HG03135 (cell line): ENCODE measurements around the gene BAG3.

Source experiments
- ATAC-seq: cut with Tn5 transposase; IDR thresholded peaks from one replicate; pipeline ENCODE4 v1.9.1; 2021; ENCODE audit warnings: mild to moderate bottlenecking, moderate library complexity; ENCODE audit not compliant: unreplicated experiment

BAG3 gene

DNA sequence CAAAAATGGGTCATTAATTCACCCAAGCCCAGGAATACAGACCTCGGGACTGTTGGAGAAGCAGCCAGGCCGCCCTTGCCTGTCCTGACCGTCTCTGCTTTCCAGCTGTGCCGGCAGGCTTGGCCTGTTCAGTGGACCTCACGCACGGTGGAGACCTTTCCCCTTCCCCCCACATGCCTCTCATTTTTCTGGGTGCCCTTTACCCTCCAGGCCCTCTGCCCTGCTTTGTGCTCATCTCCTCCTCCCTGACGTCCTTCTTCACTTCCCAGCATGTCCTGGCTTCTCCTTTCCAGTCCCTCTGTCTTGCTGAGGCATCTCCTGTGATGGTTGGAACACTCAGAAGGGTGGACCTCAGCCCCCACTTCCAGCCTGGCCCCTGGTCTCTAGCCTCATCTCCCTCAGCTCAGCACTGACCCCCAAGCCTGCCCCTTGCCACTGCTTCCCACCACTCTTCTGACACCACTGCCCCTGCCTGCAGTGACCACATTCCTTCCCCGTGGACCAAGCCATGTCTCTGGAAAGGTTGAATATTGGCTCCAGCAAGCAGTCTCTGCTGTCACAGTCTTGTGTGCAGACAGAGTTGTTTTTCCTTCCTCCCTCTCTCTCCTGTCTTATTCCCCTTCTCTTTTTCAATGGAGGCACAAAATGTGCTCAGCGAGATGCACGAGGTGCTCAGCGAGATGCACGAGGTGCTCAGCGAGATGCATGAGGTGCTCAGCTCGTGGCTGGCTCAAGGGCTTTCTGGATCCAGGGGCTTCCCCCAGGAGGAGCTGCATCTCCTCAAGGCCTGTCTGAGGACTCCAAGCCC is 14.9 kb downstream of the BAG3 start:
- no peak for ATAC-seq

DNA sequence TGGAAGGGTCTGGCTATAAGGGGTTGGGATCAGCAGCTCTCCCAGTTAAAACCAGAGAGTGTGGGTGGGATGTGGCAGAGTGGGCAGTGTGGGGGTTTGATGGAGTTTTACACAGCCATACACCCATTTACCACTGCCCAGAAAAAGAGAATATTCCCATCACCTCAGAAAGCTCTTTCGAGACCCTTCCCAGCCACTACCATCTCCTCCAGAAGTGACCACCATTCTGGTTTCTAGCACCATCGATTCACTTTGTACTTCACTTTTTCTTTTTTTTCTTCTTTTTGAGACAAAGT is 15.5 kb downstream of the BAG3 start:
- ATAC-seq: no peak

DNA sequence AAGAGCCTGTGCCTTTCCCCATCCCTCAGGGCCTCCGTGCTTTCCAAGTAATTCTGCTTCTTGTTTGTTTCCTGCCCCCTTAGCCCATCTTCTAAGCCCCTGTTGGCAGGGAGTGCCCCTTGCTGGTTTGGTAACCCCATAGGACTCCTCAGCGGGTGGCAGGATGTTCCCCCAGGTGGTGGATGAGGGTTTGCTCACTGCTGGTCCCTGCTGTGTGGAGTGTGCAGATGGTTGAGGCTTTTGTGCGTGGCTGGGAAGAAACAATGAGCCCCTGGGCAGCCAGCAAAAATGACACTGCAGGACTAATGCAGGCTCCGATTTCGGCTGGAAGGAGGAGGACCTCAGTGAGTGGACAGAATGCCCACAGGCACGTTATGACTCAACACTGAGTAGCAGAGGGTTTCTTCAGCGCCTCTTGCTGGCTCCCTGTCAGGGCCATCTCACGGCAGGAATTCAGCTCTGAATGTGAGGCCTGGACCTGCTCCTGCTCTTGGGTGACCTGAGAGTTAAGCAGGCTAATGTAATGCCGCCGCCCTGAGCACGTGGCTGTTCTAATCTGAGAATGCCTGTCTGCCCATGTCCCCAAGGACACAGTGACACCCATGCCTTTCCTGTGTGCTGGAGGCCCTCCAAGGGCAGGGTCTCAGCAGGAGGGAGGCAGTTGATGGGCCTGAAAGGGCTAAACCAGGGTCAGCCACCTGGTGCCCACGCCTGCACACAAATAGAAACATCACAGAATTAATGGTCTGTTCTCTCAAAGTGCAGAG is 16.6 kb downstream of the BAG3 start:
- no peak for ATAC-seq

DNA sequence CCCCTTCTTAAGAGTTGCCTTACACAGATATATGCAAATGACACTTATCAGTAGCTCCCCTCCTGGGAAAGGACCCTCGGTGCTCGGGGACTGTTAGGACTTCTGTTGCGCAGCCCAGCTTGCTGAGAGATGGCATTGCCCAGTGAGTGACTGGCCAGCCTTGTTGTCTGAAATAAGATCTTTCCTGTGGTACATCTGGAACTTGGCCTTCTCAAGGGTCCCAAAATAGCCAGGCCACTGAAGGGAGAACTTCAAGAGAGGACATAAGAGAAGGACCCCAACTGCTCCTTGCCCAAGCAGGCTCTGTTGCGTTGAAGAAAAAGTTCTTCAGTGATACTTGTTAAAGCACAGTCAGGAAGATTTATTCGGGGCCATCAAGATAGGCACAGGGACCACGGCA is 17.3 kb downstream of the BAG3 start:
- no peak for ATAC-seq

DNA sequence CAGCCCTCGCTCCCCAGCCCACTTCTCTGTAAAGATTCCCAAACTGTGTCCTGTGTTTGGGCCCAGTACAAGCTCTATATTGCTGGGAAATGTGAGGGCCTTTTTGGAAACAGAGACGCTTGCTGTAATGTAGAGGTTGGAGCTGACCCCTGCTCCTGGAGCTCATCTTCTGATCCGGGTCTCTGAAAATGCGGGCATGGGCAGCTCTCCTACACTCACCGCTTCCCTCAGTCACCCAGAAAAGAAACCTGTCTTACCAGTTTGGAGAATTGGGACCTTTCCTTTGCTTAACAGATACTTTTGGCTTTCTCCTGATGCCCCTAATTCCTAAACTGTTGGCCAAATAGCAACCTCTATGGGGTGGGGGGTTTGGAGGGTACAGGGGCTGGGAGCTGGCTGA is 18.2 kb downstream of the BAG3 start:
- ATAC-seq: no peak

DNA sequence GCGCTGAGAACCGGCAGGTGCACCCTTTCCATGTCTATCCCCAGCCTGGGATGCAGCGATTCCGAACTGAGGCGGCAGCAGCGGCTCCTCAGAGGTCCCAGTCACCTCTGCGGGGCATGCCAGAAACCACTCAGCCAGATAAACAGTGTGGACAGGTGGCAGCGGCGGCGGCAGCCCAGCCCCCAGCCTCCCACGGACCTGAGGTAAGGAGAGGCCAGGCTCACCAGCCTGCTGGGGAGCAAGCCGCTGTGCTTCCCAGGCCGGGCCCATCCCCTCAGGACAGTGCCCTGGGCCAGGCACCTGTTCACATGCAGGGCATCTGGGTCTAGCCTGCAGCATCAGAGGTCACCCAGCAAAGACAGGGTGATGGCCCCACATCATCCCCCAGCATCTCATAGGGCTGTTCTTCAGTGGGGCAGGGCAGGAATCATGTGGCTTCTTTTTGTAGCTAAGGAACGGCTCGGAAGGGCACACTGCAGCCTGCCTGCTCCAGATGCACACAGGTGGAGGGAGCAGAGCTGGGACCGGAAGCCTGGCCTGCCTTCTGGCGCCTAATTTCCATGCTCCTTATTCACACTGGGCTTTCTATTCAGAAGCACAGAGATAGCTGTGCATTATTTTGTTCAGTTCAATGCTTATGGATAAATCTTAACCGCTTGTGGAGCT is 18.9 kb downstream of the BAG3 start:
- no peak for ATAC-seq

DNA sequence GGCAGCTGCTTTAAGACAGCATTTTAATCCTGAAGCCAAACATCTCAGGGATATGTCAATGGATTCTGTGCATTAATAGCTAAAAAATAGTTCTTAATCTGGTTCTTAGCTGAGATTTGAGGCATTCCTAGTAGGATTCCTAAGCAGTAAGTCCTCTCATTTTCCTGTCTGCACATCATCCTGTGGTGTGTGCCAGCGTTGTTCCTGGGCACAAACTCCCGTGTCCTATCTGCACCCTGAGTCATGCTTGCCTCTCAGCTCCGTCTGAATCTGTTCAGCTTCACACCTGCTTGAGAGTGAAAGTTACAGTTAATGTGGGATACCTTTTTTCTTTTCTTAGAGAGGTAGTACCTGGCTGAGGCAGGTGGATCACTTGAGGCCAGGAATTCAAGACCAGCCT is 19.5 kb downstream of the BAG3 start:
- no peak for ATAC-seq

DNA sequence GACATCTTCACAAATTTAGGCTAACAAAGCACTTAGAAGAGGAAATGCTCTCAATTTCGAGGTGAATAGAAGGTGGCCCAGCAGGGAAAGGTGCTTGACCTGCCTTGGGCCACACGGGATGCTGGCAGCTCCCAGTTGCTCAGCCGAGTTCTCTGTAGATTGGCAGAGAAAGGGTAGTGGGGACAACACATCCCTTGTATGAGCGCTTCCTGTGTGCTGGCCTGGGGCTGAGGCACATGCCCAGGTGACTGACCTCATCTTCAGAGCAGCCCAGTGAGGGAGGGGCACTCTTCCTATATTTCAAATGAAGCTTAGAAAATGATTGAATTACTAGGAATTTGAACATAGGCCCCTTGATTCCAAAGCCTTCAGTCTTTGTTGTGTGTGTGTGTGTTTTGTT is 20.2 kb downstream of the BAG3 start:
- no peak for ATAC-seq

DNA sequence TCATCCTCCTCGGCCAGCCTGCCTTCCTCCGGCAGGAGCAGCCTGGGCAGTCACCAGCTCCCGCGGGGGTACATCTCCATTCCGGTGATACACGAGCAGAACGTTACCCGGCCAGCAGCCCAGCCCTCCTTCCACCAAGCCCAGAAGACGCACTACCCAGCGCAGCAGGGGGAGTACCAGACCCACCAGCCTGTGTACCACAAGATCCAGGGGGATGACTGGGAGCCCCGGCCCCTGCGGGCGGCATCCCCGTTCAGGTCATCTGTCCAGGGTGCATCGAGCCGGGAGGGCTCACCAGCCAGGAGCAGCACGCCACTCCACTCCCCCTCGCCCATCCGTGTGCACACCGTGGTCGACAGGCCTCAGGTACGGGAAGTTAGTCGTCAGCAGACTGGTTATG is 21.1 kb downstream of the BAG3 start:
- no peak for ATAC-seq

DNA sequence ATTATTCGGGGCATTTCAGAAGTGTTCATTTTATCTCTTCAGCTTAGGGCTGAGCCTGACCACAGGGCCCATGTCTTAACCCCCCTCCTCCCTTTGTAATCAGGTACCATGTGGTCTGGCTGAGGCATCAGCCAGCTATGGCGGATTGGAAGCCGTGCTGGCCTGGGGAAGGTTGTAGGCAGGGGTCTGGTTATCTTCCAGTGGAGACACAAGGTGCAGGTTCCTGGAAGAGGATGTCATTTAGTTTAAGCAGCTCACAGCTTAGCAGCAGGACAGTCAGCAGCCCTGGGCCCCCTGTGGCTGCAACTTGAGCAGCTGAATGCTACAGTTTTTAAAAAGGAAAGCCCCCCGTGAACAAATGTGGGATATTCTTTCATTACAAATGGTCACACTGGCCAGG is 22.1 kb downstream of the BAG3 start:
- ATAC-seq: no peak

DNA sequence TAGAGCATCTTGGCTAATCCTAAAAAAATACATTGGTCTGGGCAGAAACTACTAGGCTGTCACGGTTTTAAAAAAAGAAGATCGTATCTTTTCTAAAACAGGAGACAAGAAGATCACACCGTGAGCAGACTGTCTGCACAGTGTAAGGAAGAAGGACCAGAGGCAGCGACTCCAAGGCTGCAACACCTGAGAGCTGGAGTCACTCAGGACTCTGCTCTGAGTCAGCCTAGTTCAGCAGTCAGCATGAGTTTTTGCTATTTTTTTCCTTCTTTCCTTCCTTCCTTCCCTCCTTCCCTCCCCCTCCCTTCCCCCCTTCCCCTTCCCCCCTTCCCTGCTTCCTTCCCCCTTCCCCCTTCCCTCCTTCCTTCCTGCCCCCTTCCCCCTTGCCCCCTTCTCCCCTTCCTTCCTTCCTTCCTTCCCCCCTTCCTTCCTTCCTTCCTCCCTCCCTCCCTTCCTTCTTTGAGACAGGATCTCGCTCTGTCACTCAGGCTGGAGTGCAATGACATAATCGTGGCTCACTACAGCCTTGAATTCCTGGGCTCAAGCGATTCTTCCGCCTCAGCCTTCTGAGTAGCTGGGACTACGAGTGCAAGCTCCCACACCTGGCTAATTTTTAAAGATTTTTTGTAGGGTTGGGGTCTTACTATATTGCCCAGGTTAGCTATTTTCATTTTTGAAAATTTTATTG is 24.4 kb downstream of the BAG3 start:
- ATAC-seq: no peak

DNA sequence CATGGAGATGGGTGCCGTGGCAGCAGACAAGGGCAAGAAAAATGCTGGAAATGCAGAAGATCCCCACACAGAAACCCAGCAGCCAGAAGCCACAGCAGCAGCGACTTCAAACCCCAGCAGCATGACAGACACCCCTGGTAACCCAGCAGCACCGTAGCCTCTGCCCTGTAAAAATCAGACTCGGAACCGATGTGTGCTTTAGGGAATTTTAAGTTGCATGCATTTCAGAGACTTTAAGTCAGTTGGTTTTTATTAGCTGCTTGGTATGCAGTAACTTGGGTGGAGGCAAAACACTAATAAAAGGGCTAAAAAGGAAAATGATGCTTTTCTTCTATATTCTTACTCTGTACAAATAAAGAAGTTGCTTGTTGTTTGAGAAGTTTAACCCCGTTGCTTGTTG is 25.9 kb downstream of the BAG3 start:
- ATAC-seq: no peak

DNA sequence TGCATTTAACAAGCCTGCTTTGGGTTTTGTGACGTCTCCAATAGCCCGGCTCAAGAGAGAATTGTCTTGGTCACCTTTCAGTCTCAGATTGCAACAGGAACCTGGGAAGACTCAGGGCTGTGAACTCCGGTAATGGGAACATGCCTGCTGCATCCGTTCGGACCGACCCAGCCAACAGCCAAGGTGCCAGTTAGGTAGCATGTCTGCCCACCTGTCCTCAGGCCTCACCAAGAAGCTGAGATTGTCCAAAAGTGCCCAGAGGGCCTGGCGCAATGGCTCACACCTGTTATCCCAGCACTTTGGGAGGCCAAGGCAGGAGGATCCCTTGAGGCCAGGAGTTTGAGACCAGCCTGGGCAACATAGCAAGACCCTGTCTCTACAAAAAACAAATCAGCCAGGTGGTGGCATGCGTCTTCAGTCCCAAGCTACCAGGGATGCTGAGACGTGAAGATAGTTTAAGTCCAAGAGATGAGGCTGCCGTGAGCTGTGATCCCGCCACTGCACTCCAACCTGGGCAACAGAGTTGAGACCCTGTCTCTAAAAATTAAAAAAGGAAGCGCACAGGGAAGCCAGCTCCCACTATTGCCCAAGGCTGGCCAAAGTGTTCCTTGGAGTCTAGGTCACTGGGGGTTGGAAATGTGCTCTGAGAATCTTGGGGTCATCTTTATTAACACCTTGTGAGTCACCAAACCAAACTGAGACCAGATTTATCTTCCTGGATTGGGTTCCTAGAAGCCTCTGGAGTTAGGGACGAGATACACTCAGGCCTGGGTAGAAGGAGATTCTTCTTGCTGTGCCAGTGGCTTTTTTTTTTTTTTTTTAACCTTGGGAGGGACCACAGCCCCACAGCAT is 26.9 kb downstream of the BAG3 start:
- ATAC-seq: no peak

DNA sequence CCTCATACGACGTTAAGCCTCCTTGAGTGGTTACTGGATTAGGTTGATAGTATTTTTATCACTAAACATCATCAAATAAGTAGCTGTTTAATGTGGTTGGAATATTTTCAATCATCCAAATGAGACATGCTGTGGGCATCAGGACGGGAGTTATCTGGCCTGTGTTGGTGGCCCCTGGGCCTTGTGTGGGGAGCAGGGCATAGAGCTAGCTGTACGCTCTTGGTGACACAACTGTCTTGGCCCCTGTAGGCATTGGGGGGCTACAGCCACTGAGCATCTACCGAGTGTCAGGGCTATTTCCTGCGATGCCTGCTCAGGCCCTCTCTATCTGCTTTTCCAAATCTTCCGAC is 28.3 kb downstream of the BAG3 start:
- no peak for ATAC-seq

DNA sequence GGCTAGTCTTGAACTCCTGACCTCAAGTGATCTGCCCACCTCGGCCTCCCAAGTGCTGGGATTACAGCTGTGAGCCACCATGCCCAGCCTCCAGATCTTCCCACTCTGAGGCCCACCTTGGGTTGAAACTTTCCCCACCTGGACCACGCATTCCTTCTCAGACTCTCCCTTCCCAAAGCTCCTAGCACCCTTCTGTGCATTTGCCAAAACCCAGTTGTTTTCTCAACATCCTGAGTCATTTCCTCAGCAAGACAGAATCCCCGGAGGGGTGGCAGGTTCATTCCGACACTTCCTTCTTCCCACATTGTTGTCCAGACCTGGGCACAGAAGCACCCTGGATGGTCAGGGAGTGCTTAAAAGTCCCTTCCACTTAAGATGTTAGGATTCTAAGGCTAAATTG is 28.9 kb downstream of the BAG3 start:
- no peak for ATAC-seq

DNA sequence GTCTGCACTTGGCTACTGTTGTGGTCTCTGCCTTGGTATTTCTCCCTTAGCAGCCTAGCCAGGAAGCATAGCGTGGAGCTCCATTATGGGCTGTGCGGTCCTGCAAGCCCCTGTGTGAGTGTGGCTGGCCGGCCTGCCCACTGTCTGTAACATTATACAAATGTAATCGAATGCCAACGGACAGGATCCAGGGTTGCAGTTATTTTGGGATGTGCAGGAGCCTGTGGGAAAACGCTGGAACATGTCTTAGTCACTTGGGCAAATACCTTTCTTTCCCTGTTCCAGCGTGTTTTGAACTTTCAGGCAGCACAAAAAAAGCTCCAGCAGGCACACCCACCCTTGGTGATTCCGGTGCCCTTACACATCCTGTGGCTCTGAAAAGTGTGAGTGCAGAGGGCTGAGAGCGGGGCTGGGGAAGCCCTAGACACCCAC is 29.5 kb downstream of the BAG3 start:
- no peak for ATAC-seq

DNA sequence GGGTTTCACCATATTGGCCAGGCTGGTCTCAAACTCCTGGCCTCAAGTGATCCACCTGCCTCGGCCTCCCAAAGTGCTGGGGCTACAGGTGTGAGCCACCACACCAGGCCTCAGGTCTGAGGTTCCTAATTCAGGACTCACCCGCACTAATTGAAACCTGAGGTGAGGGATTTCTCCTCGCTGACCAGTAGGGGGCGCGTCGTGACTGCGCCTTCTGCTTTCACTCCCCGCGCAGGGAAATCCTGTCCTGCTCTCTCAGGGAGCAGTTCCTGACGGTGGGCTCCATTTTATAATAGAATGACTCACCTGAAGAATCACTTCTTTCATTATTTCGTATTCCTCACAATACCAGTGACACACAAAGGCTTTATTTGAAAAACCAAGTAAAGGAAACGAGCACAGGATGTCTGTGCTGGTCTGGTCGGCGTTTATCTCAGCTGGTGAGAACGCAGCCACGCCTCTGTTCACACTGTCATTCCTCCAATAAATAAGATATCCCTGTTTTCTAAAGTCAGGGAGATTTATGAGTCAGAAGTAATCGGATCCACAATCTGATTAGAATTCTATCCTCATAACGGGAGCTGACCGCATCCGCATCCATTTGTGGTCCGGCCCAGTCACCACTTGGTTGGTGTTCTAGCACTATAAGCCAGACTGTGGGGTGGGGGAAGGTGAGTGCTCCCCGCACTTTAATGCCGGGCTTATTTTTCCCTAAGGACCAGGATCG is 35.4 kb downstream of the BAG3 start:
- ATAC-seq: peak; percentile 80

DNA sequence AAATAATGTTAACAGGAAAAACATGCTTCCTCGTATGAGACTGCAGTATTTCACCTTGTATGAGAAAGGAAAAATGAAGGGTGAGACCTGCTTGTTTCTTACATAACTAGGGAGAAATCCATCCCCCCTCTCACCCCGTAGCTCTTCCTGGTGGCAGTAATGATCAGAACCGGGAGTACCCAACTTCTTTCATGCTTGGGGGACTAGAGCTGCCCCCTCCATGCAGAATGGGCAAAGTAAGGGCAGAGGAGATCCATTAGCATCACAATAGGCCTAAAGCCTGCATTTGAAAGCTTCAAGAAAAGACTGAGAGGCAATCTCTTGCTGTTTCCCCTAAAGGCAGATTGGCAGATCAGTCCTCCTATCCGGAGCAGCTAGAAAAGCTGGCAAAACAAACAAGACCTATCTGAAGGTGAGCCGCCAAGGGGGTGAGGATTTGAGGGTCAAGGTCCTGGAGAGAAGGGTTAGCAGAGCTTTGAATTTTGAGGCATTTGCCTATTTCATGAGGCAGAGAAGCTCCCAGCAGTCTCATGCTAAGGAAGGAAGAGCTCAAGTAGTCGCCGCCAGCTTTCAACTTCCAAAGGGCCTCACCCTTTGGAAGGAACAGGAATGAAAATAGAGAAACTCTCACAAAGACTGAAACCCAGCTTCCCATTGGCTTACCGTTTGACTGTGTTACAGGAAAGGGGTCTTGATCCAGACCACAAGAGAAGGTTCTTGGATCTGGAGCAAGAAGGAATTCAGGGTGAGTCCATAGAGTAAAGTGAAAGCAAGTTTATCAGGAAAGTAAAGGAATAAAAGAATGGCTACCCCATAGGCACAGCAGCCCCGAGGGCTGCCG is 36.2 kb downstream of the BAG3 start:
- ATAC-seq: no peak

DNA sequence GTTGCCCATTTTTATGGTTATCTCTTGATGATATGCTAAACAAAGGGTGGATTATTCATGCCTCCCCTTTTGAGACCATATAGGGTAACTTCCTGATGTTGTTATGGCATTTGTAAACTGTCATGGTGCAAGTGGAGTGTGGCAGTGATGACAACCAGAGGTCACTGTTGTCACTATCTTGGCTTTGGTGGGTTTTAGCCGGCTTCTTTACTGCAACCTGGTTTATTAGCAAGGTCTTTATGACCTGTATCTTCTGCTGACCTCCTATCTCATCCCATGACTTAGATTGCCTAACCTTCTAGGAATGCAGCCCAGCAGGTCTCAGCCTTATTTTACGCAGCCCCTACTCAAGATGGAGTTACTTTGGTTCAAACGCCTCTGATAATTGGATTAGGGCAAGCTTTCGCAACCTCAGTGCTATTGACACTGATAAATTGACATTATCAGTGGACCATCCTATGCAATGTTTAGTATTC is 36.9 kb downstream of the BAG3 start:
- no peak for ATAC-seq
